HG03103 (cell line): ENCODE measurements around the gene INPP5A.

ENCODE experiments used
- ATAC-seq: cut with Tn5 transposase; IDR thresholded peaks from one replicate; pipeline ENCODE4 v1.9.1; 2021; ENCODE audit warnings: low read depth; ENCODE audit not compliant: unreplicated experiment

INPP5A gene

DNA sequence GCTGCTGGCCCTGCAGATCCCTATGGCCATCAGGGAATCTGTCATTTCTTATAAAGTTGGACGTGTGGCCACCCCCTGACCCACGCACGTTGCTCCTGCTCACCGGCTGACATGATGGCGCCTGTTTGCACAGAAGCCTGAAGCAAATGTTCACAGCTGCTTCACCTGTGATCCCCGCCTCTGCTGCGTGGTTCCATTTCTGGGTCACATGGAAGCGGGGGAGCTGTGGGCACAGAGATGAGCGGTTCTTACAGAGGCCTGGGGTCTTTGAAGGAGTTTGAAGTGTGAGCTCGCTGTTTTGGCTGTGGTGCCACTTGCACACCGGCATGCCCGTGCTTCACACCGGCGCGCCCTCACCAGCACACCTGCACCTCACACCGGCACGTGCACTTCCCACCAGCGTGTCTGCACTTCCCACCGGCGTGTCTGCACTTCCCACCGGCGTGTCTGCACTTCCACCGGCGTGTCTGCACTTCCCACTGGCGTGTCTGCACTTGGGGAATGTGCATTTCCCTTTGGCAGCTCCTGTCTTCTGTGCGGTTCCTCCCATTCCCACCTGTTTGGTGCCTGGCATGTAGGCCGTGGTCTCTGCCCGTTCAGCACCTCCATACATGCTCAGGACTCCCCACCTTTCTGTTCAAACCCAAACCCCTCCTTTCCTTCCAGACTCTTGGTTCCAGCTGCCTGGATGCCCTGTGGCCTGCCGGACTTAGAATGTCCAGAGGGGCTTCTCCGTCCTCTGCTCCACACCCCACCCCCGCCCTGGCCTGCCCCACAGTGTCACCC, 86.7 kb downstream of the INPP5A start:
- ATAC-seq, result no peak

DNA sequence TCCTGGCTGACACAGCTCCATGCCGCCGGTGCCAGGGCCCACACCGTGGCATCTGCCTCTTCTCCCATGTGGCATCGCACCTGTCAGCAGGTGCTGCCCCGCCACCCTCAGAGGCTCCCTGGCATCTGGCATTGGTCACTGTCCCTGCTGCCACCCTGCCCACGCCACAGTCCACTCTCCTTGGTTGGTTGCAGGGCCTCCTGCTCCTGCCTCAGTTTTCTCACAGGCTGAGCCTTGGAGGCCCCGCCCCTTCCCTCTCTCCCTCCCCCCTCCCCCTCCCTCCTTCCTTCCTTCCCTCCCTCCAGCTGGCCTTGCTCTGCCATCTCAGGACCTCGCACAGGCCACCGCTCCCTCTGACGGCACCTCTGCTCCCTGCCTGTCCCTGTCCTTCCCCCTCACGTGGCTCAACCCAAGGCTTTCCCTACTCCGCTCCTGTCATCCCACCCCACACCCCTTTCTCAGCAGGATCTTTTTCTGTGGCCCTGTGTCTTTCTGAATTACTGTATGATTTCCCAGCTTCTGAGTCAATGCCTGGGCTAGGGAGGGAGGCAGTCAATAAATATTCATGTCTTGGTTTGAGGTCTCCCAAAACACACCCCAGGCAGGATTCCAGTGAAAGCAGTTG, 87.4 kb downstream of the INPP5A start:
- ATAC-seq, result no peak

DNA sequence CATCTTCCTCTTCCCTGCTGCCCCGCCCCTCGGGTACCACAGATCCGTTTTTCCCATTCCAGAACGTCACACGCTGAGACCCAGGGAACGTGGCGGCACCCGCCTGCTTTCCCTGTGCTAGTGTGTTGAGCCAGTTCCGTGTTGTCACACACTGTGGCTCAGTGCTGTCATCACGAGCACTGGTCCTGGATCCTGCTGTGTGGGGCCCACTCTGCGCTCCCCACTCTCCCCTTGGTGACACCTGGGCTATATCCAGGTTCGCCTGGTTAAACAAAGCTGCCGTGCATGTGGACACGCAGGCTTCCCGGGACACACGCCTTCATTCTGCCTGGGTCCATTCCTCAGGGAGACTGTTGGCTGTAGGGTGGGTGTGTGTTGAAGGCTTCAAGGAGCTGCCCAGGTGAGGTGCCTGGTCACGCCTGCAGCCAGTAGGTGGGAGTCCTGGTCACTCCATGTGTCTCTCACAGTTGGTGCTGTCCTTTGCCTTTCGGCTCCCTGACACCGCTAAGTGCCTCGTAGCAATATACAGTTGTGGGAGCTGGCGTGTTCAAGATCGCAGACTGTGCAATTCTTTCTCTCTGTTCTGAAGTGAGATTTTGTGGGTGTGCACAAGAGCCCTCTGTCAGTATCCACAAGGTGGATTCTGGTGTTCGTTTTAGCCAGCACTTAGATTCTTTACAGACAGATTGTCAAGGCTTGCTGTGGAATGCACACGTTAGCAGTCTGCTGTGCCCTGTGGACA, 88.6 kb downstream of the INPP5A start:
- no peak for ATAC-seq

DNA sequence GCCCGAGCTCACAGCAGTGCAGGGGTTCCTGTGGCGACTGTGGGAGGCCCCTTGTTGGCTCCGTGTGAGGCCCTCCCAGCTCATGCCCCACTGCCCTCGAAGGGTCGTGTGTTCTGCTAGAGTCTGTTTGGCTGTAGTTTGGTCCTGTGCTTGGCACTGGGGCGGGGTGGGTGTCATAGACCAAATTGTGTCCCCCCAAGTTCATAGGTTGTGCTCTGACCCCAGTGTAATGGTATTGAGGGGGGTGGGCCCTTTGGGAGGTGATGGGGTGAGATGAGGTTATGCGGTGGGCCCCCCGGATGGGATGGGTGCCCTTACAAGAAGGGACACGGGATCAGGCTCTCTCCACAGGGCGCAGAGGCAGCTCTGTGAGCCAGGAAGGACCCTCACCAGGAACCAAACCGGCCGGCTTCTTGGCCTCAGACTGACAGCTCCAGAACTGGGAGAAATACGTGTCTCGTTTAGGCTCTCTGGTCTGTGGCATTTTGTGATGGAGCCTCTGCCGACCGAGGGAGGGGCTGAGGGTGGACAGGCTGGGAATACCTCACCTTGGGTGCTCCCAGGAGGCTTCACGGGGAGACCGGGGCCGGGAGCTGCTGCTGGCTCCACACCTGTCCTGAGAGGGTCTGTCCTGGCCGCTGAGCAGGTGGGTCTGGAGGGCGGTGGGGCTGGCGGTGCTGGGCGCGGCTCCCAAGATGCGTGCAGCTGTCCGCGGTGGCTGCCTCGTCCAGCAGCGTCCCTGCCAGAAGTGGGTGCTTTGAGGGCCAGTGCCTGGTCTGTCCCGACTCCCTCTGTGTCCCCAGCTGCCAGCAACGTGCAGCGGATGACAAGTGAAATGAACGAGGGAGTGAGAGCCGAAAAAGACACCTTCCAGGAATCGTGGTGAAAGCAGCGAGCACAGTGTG, 89.4 kb downstream of the INPP5A start:
- no peak for ATAC-seq

DNA sequence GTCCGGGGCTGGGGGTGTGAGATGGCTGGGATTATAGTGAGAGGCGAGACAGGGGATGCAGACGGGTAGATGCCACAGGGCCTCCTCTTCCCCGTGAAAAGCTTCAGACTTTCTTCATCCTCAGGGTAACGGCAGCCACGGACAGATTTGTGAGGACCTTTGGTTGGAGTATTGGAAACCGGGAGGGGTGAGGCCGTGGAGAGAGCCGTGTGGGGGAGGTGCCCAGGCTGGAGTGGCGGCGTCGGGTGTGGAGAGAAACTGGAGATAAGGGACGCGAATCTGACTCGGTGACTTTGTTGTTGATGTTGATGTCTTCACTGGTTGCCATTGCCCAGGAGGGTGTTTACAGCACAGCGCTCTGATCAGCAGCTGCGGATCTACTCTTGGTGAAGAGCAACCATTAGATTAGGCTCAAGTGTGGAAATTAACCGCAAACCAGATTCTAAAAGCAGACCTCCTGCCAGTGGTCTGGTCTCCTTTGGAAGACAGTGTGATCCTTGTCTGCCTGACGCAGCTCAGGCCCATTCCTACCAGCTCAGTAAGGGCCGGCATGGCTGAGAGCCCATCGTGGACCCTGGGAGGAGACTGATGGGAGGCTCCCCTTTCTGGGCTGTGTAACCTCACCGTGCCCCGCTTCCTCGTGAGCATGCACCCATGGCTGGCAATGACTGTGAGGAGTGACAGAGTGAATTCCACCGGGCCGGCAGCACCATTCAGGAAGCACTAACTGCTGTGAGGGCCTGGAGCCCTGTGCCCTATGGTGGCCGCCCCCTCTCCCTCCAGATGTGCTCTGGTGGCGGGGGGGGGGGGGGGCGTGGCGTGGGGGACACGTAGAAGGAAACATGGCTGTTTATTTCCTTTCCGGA, 90.3 kb downstream of the INPP5A start:
- no peak for ATAC-seq

- no peak for ATAC-seq
Measured at GRCh38 chr10:132628966-132629900, 91.6 kb downstream of the INPP5A start.

GRCh38 chr10:132630156-132630555, 92.6 kb downstream of the INPP5A start:
- no peak for ATAC-seq

DNA sequence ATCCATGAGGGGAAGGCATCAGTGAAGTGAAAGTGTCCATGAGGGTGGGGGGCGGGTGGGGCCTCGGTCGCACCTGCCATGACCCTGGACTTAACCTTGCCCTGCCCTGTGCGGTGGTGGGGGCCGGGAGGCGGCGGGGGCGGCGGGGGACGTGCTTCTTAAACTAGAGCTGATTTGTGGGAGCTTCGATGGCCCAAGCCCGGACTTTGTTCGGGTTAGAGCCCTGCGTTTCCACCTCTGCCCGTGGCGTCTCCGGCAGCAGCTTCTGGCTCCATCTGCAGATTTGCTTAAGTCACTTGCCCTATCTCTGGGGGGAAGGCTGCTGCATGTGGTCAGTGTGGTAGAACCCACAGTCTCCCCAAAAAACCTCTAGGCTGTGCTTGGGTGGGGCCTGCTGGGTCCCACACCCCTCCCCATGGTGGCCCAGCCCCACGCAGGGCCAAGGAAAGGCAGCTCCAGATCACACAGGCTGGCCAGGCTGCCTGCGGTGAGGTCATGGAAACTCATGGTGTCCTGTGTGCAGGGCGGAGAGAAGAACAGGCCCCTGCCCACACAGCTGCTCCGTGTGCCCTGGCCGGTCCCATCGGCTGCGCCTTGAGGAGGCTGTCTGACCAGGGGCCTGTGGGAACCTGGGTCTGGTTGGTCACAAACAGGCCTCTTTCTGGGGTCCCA, 93.2 kb downstream of the INPP5A start:
- ATAC-seq, result no peak

DNA sequence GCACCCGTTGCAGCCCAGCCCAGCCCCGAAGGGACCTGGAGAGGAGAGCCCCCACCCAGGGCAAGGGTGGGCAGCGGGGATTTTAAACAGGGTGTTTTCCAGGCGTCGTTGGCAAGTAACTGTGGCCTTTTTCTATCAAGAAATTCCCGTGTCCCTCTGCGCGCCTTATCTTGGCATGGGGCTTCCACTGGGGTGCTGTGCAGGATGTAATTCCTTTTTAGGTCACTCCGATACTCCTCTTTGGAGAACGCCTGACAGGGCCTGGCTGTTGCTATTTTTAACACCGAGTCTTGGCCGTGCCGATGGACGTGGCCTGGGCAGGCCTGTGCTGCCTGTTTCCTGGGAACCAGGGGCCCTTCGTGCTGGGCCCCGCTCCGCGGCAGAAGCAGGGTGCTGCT, 93.8 kb downstream of the INPP5A start:
- ATAC-seq, result no peak

- no peak for ATAC-seq
Measured at GRCh38 chr10:132632091-132632561, 94.5 kb downstream of the INPP5A start.

GRCh38 chr10:132632851-132633684, 95.5 kb downstream of the INPP5A start:
- no peak for ATAC-seq

GRCh38 chr10:132634241-132634946, 96.8 kb downstream of the INPP5A start:
- ATAC-seq, result no peak

DNA sequence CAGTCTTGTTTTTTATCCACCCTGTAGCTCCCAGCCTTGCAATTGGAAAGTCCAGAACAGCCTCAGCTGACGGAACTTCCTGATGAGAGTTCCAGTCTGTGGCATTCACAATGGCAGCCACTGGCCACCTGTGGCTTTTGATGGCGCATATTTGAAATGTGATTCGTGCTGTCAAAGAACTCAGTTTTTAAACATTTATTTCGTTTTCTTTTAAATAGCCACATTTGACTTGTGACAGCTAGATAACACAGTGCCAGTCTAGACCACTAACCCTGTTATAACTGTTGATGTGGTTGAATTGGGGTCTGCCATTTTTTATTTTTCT, 97.3 kb downstream of the INPP5A start:
- ATAC-seq, result no peak

GRCh38 chr10:132636358-132636757, 98.8 kb downstream of the INPP5A start:
- ATAC-seq, result no peak

DNA sequence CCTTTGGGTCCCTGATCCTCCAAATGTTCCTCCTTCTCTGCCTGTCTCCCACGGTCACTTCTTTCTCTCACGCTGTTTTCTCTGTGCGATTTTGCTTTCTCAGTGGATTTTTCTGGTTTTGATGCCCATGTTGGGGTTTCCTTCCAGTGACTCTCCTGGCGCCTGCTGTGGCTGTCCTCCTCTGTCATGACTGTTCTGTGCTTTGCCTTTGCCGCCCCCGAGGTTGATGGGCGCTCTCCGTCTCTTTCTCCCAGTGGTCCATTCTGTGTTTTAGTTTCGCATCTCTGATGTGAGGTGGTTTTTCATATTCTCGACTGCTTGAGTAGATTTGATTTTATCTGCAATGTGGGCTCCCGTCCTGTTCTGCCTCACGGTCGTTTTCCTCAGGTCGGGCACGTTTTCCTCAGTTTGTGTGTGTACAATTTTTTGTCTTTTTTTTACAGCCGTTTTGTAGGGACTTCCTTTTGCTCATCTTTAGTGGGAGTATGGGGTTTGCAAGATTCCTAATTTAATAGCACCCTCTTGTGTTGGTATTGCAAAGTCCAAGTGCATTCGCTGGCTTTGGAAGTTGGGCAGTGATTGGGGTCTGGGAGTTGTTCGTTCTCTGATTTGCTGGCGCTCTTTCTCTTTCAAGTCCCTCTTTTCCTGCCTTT, 100.0 kb downstream of the INPP5A start:
- no peak for ATAC-seq

GRCh38 chr10:132638130-132638515, 100.5 kb downstream of the INPP5A start:
- no peak for ATAC-seq
